MM.1S (cell line): Measurements from ENCODE around the gene RAPGEF4.

ENCODE experiments used
- EZH2 ChIP-seq: fragments of 300-600 bp; sonication (generic); optimal IDR thresholded peaks from 2 replicates; pipeline ENCODE3; 2017; ENCODE audit warnings: low read depth, mild to moderate bottlenecking, antibody characterized with exemption, low read length, mixed read lengths
- EZH2phosphoT487 ChIP-seq: fragments of 300-600 bp; sonication (generic); IDR thresholded peaks from 2 replicates; pipeline ENCODE4 v1.6.1; 2018; ENCODE audit warnings: antibody characterized with exemption, low read length
- TF ChIP-seq, protein P1 (sequence below): fragments of 300-600 bp; sonication (generic); IDR thresholded peaks from 2 replicates; pipeline ENCODE4 v1.5.1; 2016; ENCODE audit warnings: antibody characterized with exemption, low read length, mixed read lengths

DNA sequence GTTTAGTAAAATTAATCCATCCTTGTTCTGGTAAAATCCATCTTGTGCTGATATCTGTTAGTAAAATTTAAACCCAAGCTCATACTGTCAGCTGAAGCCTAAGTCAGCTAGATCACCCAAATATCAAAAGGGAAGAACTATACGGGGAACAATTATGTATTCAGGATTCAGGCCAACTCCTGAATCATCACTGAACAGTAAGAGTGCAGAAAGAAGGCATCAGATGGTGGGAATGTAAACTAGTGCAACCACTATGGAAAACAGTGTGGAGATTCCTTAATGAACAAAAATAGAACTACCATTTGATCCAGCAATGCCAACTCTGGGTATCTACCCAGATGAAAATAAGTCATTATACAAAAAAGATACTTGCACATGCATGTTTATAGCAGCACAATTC is 81.8 kb downstream of the RAPGEF4 start:
- TF ChIP-seq EZH2phosphoT487 = no peak
- TF ChIP-seq EZH2 = no peak
- TF ChIP-seq, protein P1, sequence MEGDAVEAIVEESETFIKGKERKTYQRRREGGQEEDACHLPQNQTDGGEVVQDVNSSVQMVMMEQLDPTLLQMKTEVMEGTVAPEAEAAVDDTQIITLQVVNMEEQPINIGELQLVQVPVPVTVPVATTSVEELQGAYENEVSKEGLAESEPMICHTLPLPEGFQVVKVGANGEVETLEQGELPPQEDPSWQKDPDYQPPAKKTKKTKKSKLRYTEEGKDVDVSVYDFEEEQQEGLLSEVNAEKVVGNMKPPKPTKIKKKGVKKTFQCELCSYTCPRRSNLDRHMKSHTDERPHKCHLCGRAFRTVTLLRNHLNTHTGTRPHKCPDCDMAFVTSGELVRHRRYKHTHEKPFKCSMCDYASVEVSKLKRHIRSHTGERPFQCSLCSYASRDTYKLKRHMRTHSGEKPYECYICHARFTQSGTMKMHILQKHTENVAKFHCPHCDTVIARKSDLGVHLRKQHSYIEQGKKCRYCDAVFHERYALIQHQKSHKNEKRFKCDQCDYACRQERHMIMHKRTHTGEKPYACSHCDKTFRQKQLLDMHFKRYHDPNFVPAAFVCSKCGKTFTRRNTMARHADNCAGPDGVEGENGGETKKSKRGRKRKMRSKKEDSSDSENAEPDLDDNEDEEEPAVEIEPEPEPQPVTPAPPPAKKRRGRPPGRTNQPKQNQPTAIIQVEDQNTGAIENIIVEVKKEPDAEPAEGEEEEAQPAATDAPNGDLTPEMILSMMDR = no peak
